ENCODE data around the gene FNBP1. TPM values are rescaled to one million over a fixed set of nuclear protein-coding genes. Genes with fewer than 3 reads are reported as not detected.

FNBP1 gene
- total RNA-seq, 1 experiment from 2014 or later: 36.5 TPM

DNA sequence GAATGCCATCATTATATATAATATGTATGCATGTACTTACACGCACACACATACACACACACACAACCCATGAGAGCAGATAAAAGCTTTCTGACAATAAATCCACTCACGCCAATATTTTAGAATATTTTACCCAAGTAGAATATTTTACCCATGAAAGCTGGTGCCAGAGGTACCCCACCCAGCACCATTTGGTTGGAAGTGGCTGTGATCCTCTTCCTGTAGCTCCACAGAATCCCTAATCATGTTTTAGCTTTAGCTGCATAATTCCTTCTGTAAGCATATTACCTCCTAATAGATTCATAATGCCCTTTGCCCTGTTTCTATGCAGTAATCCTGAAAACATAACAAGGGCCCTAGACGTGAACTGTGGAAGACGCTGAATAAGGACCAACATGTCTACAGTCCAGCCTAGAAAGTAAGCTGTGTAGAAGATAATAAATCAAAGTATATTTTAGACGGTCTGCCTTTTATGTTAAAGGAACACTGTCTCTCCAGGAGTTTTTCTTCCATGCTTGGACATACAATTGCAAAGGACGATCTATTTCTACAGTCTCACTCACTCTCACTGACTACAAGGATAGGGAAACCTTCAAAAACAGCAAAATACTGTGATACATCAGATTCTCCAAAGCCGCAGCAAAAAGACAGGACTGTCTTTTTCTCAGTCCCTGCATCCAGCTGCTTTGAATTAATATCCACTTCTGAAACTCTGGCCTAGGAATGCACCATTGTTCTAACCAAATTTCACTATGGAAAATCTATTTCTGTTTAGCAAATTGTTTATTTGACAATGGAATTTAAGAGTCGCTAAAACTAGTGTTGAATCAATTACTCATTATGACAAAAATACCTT, 109.6 kb downstream of the FNBP1 start:
- H2BK120ac ChIP-seq (ENCODE audit: low read depth, low read length, poor library complexity, severe bottlenecking): no peak overlapping the region
- H3K4ac ChIP-seq (ENCODE audit: low read depth, low read length): no peak overlapping the region
- DNase-seq: no peak
- H3K4me1 ChIP-seq (ENCODE audit: insufficient read depth, low read length): no peaks in the 10 kb centered on the region; the same call in 1 of the 2 replicates
- H3K4me2 ChIP-seq (ENCODE audit: insufficient read depth, insufficient read length, low read length): no peak overlapping the region
- no peaks in the 10 kb centered on the region for H3K27me3 ChIP-seq (ENCODE audit: insufficient read depth, low read length)
- Mint-ChIP-seq H3K9me3 (no peaks in the 10 kb centered on the region), H3K27me3 (ENCODE audit: low read depth) (no peaks in the 10 kb centered on the region), H3K4me1 (peaks cover 26 to 27% of the 10 kb centered on the region in 2 experiments), H3K27ac (peak overlapping the region in 2 of 3 experiments; percentile 36 to 81; a peak in 2 of 7 replicates), H3K4me3 (no peak overlapping the region), H3K36me3 (ENCODE audit: insufficient read depth in 1 of 3, low read depth in 3 of 3) (peaks cover 2 to 4% (median 2%) of the 10 kb centered on the region in 3 experiments; a peak in 5 of 7 replicates)
- H2BK15ac ChIP-seq (ENCODE audit: low read depth, low read length): no peak overlapping the region
- no peak overlapping the region for H2AFZ ChIP-seq (ENCODE audit: low read length)
- H3K23ac ChIP-seq (ENCODE audit: insufficient read length, low read depth, low read length): no peak overlapping the region
- no peak overlapping the region for H4K5ac ChIP-seq (ENCODE audit: insufficient read length, low read depth, low read length)
- no CpG with 5 or more reads among the region's 8 CpGs for WGBS (ENCODE audit: extremely low coverage, insufficient read length, low lambda C conversion rate)
- H3T11ph ChIP-seq (ENCODE audit: low read length): no peak overlapping the region
- H3K18ac ChIP-seq (ENCODE audit: insufficient read length, low read depth, low read length): no peak overlapping the region
- no peaks in the 10 kb centered on the region for H4K20me1 ChIP-seq (ENCODE audit: control insufficient read depth, insufficient read depth, insufficient read length)
- no peak overlapping the region for H3K9ac ChIP-seq (ENCODE audit: extremely low read depth, insufficient read length, low read length)
- no peaks in the 10 kb centered on the region for H3K9me3 ChIP-seq (ENCODE audit: control insufficient read depth, low read depth, low read length)
- no peak overlapping the region for H3K56ac ChIP-seq (ENCODE audit: insufficient read length, low read depth, low read length)
- no peak overlapping the region for H4K91ac ChIP-seq (ENCODE audit: insufficient read length, low read depth, low read length)
- no peak overlapping the region for H2BK12ac ChIP-seq (ENCODE audit: insufficient read length, low read depth, low read length)
- no peak overlapping the region for H2AK5ac ChIP-seq (ENCODE audit: insufficient read length, low read length)
- H2BK5ac ChIP-seq (ENCODE audit: insufficient read length, low read length): peak overlapping the region; percentile 50
- no peaks in the 10 kb centered on the region for H3K23me2 ChIP-seq (ENCODE audit: insufficient read length, low read depth, low read length, poor library complexity, severe bottlenecking)
- TF ChIP-seq, protein P1, sequence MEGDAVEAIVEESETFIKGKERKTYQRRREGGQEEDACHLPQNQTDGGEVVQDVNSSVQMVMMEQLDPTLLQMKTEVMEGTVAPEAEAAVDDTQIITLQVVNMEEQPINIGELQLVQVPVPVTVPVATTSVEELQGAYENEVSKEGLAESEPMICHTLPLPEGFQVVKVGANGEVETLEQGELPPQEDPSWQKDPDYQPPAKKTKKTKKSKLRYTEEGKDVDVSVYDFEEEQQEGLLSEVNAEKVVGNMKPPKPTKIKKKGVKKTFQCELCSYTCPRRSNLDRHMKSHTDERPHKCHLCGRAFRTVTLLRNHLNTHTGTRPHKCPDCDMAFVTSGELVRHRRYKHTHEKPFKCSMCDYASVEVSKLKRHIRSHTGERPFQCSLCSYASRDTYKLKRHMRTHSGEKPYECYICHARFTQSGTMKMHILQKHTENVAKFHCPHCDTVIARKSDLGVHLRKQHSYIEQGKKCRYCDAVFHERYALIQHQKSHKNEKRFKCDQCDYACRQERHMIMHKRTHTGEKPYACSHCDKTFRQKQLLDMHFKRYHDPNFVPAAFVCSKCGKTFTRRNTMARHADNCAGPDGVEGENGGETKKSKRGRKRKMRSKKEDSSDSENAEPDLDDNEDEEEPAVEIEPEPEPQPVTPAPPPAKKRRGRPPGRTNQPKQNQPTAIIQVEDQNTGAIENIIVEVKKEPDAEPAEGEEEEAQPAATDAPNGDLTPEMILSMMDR (conservative IDR thresholded peaks at IDR 0.05): no peak
- H3K27ac ChIP-seq (ENCODE audit: insufficient read length, low read depth, low read length): no peak overlapping the region
- H3K79me2 ChIP-seq (ENCODE audit: insufficient read depth, low read length): no peaks in the 10 kb centered on the region
- H3K14ac ChIP-seq (ENCODE audit: insufficient read depth, low read length): no peak overlapping the region
- H3K79me1 ChIP-seq (ENCODE audit: insufficient read depth, low read depth, low read length, poor library complexity, severe bottlenecking): no peaks in the 10 kb centered on the region
- H2BK20ac ChIP-seq (ENCODE audit: low read depth, low read length, poor library complexity, severe bottlenecking): no peak overlapping the region
- no peak overlapping the region for H4K8ac ChIP-seq (replicated peaks; ENCODE audit: insufficient read length, low read depth, low read length)
